SU-DHL-6 (cell line): ENCODE measurements around the gene MRPL51.

ENCODE experiments used
- H2AFZ ChIP-seq: fragments of 200-600 bp; sonication (generic); 2 replicates; pipeline ENCODE4 v1.6.1; 2014; ENCODE audit warnings: low read depth, mild to moderate bottlenecking, moderate library complexity, mixed read lengths, antibody characterized with exemption, low read length; ENCODE audit not compliant: severe bottlenecking
- H3F3A ChIP-seq: fragments of 200-600 bp; shearing (Covaris generic); 2 replicates; pipeline ENCODE4 v1.6.0; 2016; ENCODE audit warnings: antibody characterized with exemption, mild to moderate bottlenecking; ENCODE audit not compliant: insufficient read depth
- H3K27ac ChIP-seq: fragments of 200-600 bp; sonication (generic); 2 replicates; pipeline ENCODE4 v1.5.1; 2016; ENCODE audit warnings: low read depth, mild to moderate bottlenecking, low read length, moderate library complexity, mixed read lengths
- H3K27me3 ChIP-seq: fragments of 200-600 bp; sonication (generic), shearing (Covaris generic); 2 replicates; pipeline ENCODE4 v1.6.0; 2014; ENCODE audit warnings: mild to moderate bottlenecking, low read length
- H3K36me3 ChIP-seq: fragments of 200-600 bp; sonication (generic); 2 replicates; pipeline ENCODE4 v1.6.1; 2014; ENCODE audit warnings: mild to moderate bottlenecking, low read length, mixed read lengths
- H3K4me2 ChIP-seq: fragments of 300-600, 200-600 bp; shearing (Covaris generic), sonication (generic); 2 replicates; pipeline ENCODE4 v1.6.0; 2014; ENCODE audit warnings: low read length, low read depth, mild to moderate bottlenecking; ENCODE audit not compliant: poor library complexity, severe bottlenecking
- H3K4me3 ChIP-seq: fragments of 200-600 bp; sonication (generic); 2 replicates; pipeline ENCODE4 v1.5.1; 2014; ENCODE audit warnings: antibody characterized with exemption, low read length, mild to moderate bottlenecking, mixed read lengths; ENCODE audit not compliant: insufficient read depth, poor library complexity, severe bottlenecking
- H3K79me2 ChIP-seq: fragments of 200-600 bp; sonication (generic); 2 replicates; pipeline ENCODE4 v1.6.1; 2014; ENCODE audit warnings: mild to moderate bottlenecking, low read length, moderate library complexity; ENCODE audit not compliant: insufficient read depth
- H3K9ac ChIP-seq: fragments of 200-600 bp; sonication (generic); 2 replicates; pipeline ENCODE4 v1.7.0; 2014; ENCODE audit warnings: mild to moderate bottlenecking, low read length
- H3K9me2 ChIP-seq: fragments of 200-600 bp; sonication (generic); replicated peaks from 2 replicates; pipeline ENCODE4 v1.6.1; 2014; ENCODE audit warnings: low read length; ENCODE audit not compliant: insufficient read depth
- H3K9me3 ChIP-seq: fragments of 200-600 bp; sonication (generic); 2 replicates; pipeline ENCODE4 v1.6.1; 2014; ENCODE audit warnings: low read length, mixed read lengths; ENCODE audit not compliant: insufficient read depth
- H4K20me1 ChIP-seq: fragments of 200-600 bp; sonication (generic); 2 replicates; pipeline ENCODE4 v1.6.1; 2014; ENCODE audit warnings: low read depth, mild to moderate bottlenecking, antibody characterized with exemption, low read length, moderate library complexity, mixed read lengths
- CTCF ChIP-seq: fragments of 200-600 bp; sonication (generic); IDR thresholded peaks from one replicate; pipeline ENCODE4 v1.5.1; 2017; ENCODE audit warnings: antibody characterized with exemption, mild to moderate bottlenecking, low read length, moderate library complexity; ENCODE audit not compliant: insufficient read depth, poor library complexity, severe bottlenecking
- EZH2phosphoT487 ChIP-seq: fragments of 200-600 bp; sonication (generic), shearing (Covaris generic); conservative IDR thresholded peaks from 2 replicates; pipeline ENCODE4 v1.6.1; 2018; ENCODE audit warnings: mild to moderate bottlenecking, antibody characterized with exemption, low read length, moderate library complexity, mixed read lengths

MRPL51 gene

GRCh38 chr12:6452245-6452943, 40.7 kb downstream of the MRPL51 start:
- TF ChIP-seq CTCF (no peak), EZH2phosphoT487 (no peak)
- no peaks in the 10 kb centered on the region for H3K9me3 ChIP-seq
- H3K79me2 ChIP-seq = peaks cover under 1% of the 10 kb centered on the region; the same call in 1 of the 2 replicates
- H3F3A ChIP-seq = peaks cover 42% of the 10 kb centered on the region
- H4K20me1 ChIP-seq = no peaks in the 10 kb centered on the region
- H3K9ac ChIP-seq = peak overlapping the region; percentile 57
- no peak overlapping the region for H3K4me3 ChIP-seq
- peak overlapping the region; percentile 52 for H2AFZ ChIP-seq
- peak overlapping the region; percentile 87 for H3K27ac ChIP-seq
- peak overlapping the region; percentile 63 for H3K4me2 ChIP-seq
- no peaks in the 10 kb centered on the region for H3K9me2 ChIP-seq
- no peaks in the 10 kb centered on the region for H3K27me3 ChIP-seq
- no peaks in the 10 kb centered on the region for H3K36me3 ChIP-seq

GRCh38 chr12:6451348-6452244, 41.5 kb downstream of the MRPL51 start, which contains the start of gene TAPBPL:
TSS of gene TAPBPL (plus strand) at chr12:6452042. CDS start at chr12:6452249, 207 bp downstream.
- Histone ChIP-seq H3F3A (peaks cover 47% of the 10 kb centered on the region), H3K9me3 (no peaks in the 10 kb centered on the region), H3K79me2 (peaks cover 5% of the 10 kb centered on the region; the same call in 1 of the 2 replicates), H3K27ac (peak within 1 kb of the TSS; percentile 87), H3K9ac (peak within 1 kb of the TSS; percentile 57), H4K20me1 (no peaks in the 10 kb centered on the region), H3K9me2 (no peaks in the 10 kb centered on the region), H3K4me2 (peak within 1 kb of the TSS; percentile 63), H3K27me3 (no peaks in the 10 kb centered on the region), H3K4me3 (peak within 1 kb of the TSS; percentile 15), H2AFZ (peak within 1 kb of the TSS; percentile 52), H3K36me3 (no peaks in the 10 kb centered on the region)
- TF ChIP-seq CTCF = no peak
- TF ChIP-seq EZH2phosphoT487 = no peak

- H3K79me2 ChIP-seq = peaks cover 7% of the 10 kb centered on the region; the same call in 1 of the 2 replicates
- no peaks in the 10 kb centered on the region for H4K20me1 ChIP-seq
- H3K9me2 ChIP-seq = no peaks in the 10 kb centered on the region
- H3K4me2 ChIP-seq = peak overlapping the region; percentile 63
- H3F3A ChIP-seq = peaks cover 53% of the 10 kb centered on the region
- no peak overlapping the region for H3K4me3 ChIP-seq
- no peaks in the 10 kb centered on the region for H3K9me3 ChIP-seq
- H3K27me3 ChIP-seq = no peaks in the 10 kb centered on the region
- H2AFZ ChIP-seq = peak overlapping the region; percentile 52
- no peak for TF ChIP-seq CTCF
- no peak for TF ChIP-seq EZH2phosphoT487
- H3K36me3 ChIP-seq = no peaks in the 10 kb centered on the region
- H3K27ac ChIP-seq = peak overlapping the region; percentile 87
- peak overlapping the region; percentile 57 for H3K9ac ChIP-seq
Observed at GRCh38 chr12:6450869-6451347, 42.2 kb downstream of the MRPL51 start.
